GM04504 (cell line): ENCODE results near the gene MAD1L1.

Source experiments
- DNase-seq: peaks from one replicate; pipeline ENCODE4 v3.0.0-alpha.2; 2012; ENCODE audit warnings: low read depth

MAD1L1 gene

GRCh38 chr7:1953199-1954190, 279.2 kb downstream of the MAD1L1 start:
- DNase-seq = no peak

GRCh38 chr7:1952781-1953180, 280.0 kb downstream of the MAD1L1 start:
- DNase-seq = no peak

- no peak for DNase-seq
Measured at GRCh38 chr7:1952169-1952760, 280.5 kb downstream of the MAD1L1 start.

GRCh38 chr7:1951600-1951999, 281.1 kb downstream of the MAD1L1 start:
- no peak for DNase-seq

GRCh38 chr7:1951159-1951536, 281.6 kb downstream of the MAD1L1 start:
- no peak for DNase-seq

GRCh38 chr7:1950452-1951158, 282.1 kb downstream of the MAD1L1 start:
- no peak for DNase-seq

- DNase-seq = no peak
Measured at GRCh38 chr7:1950066-1950451, 282.7 kb downstream of the MAD1L1 start.

GRCh38 chr7:1949681-1950055, 283.1 kb downstream of the MAD1L1 start:
- DNase-seq = no peak

DNA sequence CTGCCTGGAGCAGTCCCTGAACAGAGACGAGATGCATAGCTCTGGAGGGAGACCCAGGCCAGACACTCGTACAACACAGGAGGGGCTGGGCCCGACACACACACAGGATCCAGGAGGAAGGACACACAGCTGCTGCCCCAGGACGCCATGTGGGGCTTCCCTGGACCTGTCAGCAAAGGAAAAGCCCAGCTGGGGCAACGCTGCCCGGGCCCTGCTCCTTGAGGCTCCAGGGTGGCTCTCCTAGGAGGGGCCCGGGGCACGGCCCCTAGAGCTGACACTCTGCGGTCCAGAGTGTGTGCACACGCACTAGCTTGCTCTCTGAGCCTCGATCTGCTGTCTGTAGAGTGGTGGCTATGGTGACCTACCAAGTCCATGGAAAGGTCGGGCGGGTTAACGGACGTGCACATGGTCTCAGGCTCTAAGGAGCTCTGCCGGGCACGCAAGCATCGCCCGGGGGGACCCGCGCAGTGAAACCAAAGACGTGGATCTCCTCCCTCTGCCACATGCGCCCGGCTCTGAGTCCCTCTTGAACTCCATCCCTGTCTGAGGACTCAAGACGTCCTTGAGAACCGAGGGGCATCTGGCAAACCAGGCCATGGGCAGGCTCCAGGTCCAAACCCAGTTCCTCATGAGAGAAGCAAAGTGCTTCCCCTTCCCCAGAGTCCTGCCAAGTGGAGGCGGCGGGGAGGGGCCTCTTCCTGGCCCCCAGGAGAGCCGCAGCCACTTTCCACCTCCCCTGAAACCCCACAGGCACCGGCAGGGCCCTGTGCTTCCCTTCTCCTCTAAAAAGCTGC, 283.7 kb downstream of the MAD1L1 start:
- DNase-seq = no peak

GRCh38 chr7:1948301-1948796, 284.4 kb downstream of the MAD1L1 start:
- DNase-seq = no peak

DNA sequence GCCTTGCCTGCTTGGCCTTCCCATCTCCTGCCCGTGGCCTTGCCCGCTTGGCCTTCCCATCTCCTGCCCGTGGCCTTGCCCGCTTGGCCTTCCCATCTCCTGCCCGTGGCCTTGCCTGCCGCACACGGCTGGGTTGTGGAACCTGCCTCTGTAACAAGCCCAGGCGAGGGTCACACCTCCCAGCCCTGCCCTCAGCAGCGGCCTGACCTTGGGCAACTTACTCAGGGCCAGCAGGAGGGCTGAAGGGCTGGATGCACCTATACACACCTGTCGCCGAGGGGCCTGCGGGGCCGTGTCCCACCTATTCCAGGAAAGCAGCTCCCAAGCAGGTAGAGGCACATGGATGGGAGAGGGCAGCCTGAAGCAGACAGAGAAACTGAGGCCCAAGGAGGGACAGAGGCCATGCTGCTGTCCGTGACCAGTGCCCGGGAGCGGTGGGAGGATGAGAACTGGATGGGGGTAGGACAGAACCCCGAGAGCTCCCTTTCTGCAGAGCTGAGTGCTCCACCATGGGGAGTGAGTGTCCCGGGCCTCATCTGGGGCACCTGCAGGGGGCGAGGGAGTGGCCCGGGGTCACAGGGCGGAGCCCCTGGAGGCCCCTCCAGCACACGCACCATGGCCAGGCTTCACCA, 285.0 kb downstream of the MAD1L1 start:
- no peak for DNase-seq

DNA sequence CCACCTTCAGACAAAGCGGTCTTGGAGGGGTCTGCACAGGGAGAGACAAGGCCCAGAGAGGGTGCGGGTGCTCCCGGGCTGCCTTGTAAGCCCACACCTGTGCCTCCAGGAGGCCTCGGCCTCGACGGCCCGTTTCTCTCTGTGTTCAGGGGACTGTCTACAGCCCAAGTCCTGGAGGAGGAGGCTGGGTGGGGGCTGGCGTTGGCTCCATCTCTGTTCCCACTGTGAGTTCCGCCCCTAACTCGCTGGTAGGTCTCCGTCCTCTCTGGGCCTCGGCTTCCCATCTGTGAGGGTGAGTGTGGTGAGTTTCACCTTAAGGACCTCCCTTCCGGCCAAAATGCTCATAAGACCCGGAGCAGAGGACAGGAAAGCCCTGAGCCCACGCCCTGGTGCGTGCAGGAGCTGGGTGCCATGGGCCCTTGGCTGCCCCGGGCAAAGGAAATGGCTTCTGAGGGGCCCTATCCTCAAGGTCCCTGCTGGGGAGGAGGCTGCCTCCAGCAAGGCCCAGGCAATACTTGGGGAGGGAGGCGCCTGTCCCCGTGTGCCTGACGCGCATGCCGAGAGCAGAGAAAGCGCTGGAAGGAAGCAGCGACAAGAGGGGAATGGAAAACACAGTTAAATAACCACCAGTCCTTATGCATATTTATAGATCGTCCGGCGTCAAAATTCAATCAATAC, 285.8 kb downstream of the MAD1L1 start:
- DNase-seq = no peak

DNA sequence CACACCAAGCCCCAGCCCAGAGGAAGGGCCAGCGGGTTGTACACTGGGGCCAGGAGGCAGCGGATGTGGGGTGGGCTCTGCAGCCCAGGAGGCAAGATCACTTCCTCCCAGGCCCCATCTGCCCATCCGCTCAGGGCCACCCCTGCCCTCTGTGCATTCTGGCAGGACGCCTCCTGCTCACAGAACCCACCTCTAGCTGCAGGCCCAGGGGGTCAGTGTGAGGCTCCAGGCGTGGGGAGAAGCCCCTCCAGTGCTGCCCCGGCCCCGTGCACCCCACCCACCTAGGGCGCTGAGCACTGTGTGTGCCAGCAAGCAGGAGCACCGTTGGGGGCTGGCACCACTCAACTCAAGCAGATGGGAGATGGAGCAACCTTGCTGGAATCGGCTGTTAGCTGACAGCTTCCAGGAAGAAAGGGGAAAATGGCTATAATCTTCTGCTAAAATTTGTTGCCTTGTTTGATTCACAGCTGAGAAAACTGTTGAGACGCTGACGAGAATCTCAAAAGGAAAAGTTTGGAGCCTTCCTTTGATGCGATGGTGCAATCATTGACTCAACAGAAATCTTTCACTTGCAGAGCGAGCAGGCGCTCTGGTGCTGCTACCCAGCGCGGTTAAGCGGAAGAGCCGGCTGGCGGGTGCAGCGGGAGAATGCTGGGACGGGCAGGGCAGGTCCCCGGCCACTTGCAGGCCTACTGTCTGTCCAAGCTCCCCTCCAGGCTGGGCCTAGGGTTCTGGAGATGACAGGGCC, 286.5 kb downstream of the MAD1L1 start:
- DNase-seq = no peak

GRCh38 chr7:1945558-1945957, 287.2 kb downstream of the MAD1L1 start:
- no peak for DNase-seq

GRCh38 chr7:1944619-1945210, 288.0 kb downstream of the MAD1L1 start:
- DNase-seq = no peak

GRCh38 chr7:1943933-1944618, 288.7 kb downstream of the MAD1L1 start:
- no peak for DNase-seq

- DNase-seq = no peak
Measured at GRCh38 chr7:1943326-1943725, 289.4 kb downstream of the MAD1L1 start.

- no peak for DNase-seq
Measured at GRCh38 chr7:1942941-1943289, 289.8 kb downstream of the MAD1L1 start.

DNA sequence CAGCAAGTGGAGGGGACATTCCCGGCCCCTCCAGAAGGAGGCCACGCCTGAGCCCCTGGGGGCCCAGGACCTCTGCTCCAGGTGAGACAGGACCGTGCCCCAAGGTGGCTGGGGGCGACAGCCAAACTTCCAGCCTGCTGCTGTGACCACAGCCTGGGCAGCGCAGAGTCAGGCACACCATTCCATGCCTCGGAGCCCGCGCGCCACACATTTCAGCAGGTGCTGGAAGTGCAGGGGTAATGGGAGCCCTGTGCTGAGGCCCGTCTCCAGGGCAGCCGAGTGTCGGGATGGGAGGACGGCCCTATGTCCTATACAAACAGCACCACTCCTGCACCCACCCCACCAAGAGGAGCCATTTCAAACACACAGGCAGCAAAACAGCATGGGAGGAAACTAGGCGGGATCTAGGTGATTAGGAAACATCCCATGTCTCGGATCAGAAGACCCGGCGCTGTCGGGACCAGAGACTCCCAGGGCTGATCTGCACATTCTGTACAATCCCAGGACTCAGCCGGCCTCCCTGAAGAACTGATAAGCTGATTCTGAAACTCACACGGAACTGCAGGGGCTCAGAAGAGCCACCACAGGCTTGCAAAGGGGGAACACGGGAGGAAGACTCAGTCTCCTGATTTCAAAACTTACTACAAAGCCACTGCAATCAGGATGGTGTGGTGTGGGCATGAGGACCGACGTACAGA, 290.4 kb downstream of the MAD1L1 start:
- no peak for DNase-seq
